Subcutaneous abdominal adipose tissue (tissue), 5 donors: Measurements from ENCODE around the gene FUCA1.
"Not testable (repeated sequence)": the region's sequence is repeated elsewhere in the genome, so short reads cannot be mapped to it uniquely, and the experiment has no call there.

ENCODE experiments used
- H3K27ac ChIP-seq: one replicate; pipeline ENCODE4 v1.7.0; 2013; ENCODE audit warnings: low read depth, mild to moderate bottlenecking, inconsistent platforms, low read length, moderate library complexity
- H3K27me3 ChIP-seq, 5 donors: one replicate each; pipeline ENCODE4 v1.7.0; 2013; ENCODE audit warnings: low read length in 5 of 5, inconsistent platforms in 1 of 5; ENCODE audit not compliant: control insufficient read depth in 5 of 5, insufficient read depth in 4 of 5
- H3K36me3 ChIP-seq, 5 donors: one replicate each; pipeline ENCODE4 v1.7.0; 2013; ENCODE audit warnings: low read length in 5 of 5; ENCODE audit not compliant: control insufficient read depth in 5 of 5, insufficient read depth in 5 of 5
- H3K4me1 ChIP-seq, 5 donors: one replicate each; pipeline ENCODE4 v1.7.0; 2013; ENCODE audit warnings: low read length in 5 of 5, mild to moderate bottlenecking in 3 of 5, moderate library complexity in 1 of 5; ENCODE audit not compliant: control insufficient read depth in 5 of 5, insufficient read depth in 5 of 5
- H3K4me3 ChIP-seq, 5 donors: one replicate each; pipeline ENCODE4 v1.7.0; 2013; ENCODE audit warnings: low read length in 5 of 5, low read depth in 1 of 5
- H3K9ac ChIP-seq, 5 donors: one replicate each; pipeline ENCODE4 v1.7.0; 2013; ENCODE audit warnings: low read length in 5 of 5, mild to moderate bottlenecking in 4 of 5, moderate library complexity in 3 of 5
- H3K9me3 ChIP-seq, 5 donors: one replicate each; pipeline ENCODE4 v1.7.0; 2013; ENCODE audit warnings: low read length in 5 of 5; ENCODE audit not compliant: control insufficient read depth in 5 of 5
- donor health status: healthy.
- donor health status: healthy.
- donor health status: healthy.
- donor health status: healthy.
- donor health status: healthy.

FUCA1 gene

GRCh38 chr1:23848673-23849616 lies 19.1 kb downstream of the FUCA1 start:
- peaks cover 16 to 36% (median 27%) of the 10 kb centered on the region in 5 donors for H3K36me3 ChIP-seq
- H3K27ac ChIP-seq, result no peak overlapping the region

DNA sequence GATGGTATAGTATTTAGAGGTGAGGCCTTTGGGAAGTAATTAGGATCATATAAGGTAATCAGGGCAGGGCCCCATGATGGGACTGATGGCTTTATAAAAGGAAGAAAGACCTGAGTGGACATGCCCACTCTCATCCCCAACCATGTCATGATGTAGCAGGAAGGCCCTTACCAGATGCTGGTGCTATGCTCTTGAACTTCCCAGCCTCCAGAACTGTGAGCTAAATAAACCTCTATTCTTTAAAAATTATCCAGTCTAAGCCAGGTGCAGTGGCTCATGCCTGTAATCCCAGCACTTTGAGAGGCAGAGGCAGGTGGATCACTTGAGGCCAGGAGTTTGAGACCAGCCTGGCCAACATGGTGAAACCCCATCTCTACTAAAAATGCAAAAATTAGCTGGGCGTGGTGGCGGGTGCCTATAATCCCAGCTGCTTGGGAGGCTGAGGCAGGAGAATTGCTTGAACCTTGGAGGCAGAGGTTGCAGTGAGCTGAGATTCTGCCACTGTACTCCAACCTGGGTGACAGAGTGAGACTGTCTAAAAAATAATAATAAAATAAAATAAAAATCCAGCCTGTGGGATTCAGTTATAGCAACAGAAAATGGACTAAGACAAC lies 20.5 kb downstream of the FUCA1 start:
- H3K4me3 ChIP-seq, H3K27ac ChIP-seq, H3K9ac ChIP-seq, H3K27me3 ChIP-seq, H3K9me3 ChIP-seq, H3K4me1 ChIP-seq: not testable (repeated sequence)
- H3K36me3 ChIP-seq, result peaks cover 16 to 36% (median 27%) of the 10 kb centered on the region in 5 donors

More at GRCh38 chr1:23848673-23849616, 19.1 kb downstream of the FUCA1 start:
- Histone ChIP-seq H3K9ac (no peak overlapping the region), H3K27me3 (no peaks in the 10 kb centered on the region), H3K9me3 (no peaks in the 10 kb centered on the region), H3K4me1 (no peaks in the 10 kb centered on the region), H3K4me3 (no peak overlapping the region)

DNA sequence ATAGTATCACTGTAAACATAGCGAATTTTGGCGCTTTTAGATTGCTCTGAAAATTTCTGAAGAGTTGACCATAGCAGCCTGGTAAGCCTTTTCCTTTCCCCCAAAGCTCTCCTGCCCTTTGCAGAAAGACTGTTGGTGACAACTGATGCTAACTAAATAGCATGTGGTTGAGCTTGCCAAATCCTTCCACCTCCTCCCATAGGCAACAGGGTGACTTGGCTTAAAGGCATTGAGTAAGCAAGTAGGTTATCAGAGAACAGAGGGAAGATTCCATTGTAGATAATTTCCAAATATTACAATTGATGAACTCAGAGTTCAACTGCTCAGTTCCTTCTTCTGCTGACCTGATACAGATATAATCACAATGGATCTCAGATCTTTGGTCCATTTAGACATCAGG lies 22.9 kb downstream of the FUCA1 start:
- H3K9me3 ChIP-seq, result no peaks in the 10 kb centered on the region
- no peak overlapping the region for H3K27ac ChIP-seq
- H3K27me3 ChIP-seq, result no peaks in the 10 kb centered on the region
- H3K36me3 ChIP-seq, result peaks cover 16 to 33% (median 27%) of the 10 kb centered on the region in 5 donors
- H3K9ac ChIP-seq, result no peak overlapping the region
- H3K4me3 ChIP-seq, result no peak overlapping the region
- H3K4me1 ChIP-seq, result no peaks in the 10 kb centered on the region

DNA sequence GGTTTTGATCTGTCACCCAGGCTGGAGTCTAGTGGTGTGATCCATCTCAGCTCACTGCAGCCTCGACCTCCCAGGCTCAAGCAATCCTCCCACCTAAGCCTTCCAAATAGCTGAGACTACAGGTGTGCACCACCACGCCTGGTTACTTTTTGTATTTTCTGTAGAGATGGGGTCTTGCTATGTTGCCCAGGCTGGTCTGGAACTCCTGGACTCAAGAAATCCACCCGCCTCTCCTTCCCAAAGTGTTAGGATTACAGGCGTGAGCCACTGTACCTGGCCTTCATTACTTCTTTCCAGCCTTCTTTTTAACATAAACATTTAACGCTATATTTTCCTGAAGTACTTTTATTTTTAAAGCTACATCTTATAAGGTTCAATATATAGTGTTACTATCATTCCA lies 24.4 kb downstream of the FUCA1 start:
- no peak overlapping the region for H3K27ac ChIP-seq
- no peaks in the 10 kb centered on the region for H3K27me3 ChIP-seq
- H3K36me3 ChIP-seq, result peaks cover 15 to 30% (median 25%) of the 10 kb centered on the region in 5 donors
- no peaks in the 10 kb centered on the region for H3K9me3 ChIP-seq
- H3K4me3 ChIP-seq, result no peak overlapping the region
- H3K9ac ChIP-seq, result no peak overlapping the region
- H3K4me1 ChIP-seq, result peaks cover 0 to 4% (median 3%) of the 10 kb centered on the region in 5 donors

GRCh38 chr1:23838401-23838866 lies 29.7 kb downstream of the FUCA1 start:
- H3K27me3 ChIP-seq, result peaks cover 0 to 4% (median 0%) of the 10 kb centered on the region in 5 donors
- H3K9ac ChIP-seq, result peak overlapping the region in 4 of 5 donors; percentile 30 to 57 (median 54)
- peak overlapping the region; percentile 52 to 69 (median 56) for H3K4me3 ChIP-seq
- peaks cover 3 to 12% (median 10%) of the 10 kb centered on the region in 5 donors for H3K4me1 ChIP-seq
- H3K27ac ChIP-seq, result no peak overlapping the region
- no peaks in the 10 kb centered on the region for H3K9me3 ChIP-seq
- H3K36me3 ChIP-seq, result no peaks in the 10 kb centered on the region

DNA sequence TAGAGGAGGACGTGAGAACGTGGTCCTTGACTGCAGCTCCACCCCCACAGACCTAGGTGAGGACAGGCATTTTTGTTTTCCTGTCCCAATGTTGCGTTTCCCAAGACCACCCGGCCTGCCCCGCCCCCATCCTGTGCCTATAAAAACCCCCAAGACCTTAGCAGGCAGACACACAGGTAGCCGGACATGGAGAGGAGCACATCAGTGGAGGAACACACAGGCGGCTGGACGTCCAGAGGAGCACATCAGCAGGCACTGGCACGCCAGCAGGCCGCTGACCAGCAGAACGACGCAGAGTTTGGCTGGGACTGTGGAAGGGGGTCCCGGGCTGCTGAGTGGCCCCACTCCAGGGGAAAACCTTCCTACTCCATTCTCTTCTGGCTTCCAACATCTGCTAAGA lies 30.2 kb downstream of the FUCA1 start:
- Histone ChIP-seq H3K4me3 (peak overlapping the region; percentile 44 to 69 (median 56)), H3K36me3 (no peaks in the 10 kb centered on the region), H3K27me3 (peaks cover 0 to 4% (median 0%) of the 10 kb centered on the region in 5 donors), H3K4me1 (peaks cover 3 to 12% (median 10%) of the 10 kb centered on the region in 5 donors), H3K9me3 (no peaks in the 10 kb centered on the region), H3K27ac (no peak overlapping the region), H3K9ac (peak overlapping the region in 2 of 5 donors; percentile 30 to 52)

- H3K27me3 ChIP-seq, result peaks cover 0 to 4% (median 0%) of the 10 kb centered on the region in 5 donors
- H3K27ac ChIP-seq, result no peak overlapping the region
- H3K9me3 ChIP-seq, result no peaks in the 10 kb centered on the region
- no peaks in the 10 kb centered on the region for H3K36me3 ChIP-seq
- no peak overlapping the region for H3K9ac ChIP-seq
- H3K4me1 ChIP-seq, result peaks cover 3 to 12% (median 10%) of the 10 kb centered on the region in 5 donors
- H3K4me3 ChIP-seq, result no peak overlapping the region
Observed at GRCh38 chr1:23836037-23836436, 32.1 kb downstream of the FUCA1 start.

GRCh38 chr1:23834156-23834555 lies 33.9 kb downstream of the FUCA1 start:
- not testable (repeated sequence) for H3K9ac ChIP-seq, H3K4me3 ChIP-seq, H3K27ac ChIP-seq, H3K36me3 ChIP-seq, H3K27me3 ChIP-seq, H3K9me3 ChIP-seq
- H3K4me1 ChIP-seq, result peaks cover 3 to 12% (median 10%) of the 10 kb centered on the region in 5 donors

GRCh38 chr1:23827717-23828116 lies 40.4 kb downstream of the FUCA1 start:
- H3K4me3 ChIP-seq, result no peak overlapping the region
- no peak overlapping the region for H3K27ac ChIP-seq
- H3K27me3 ChIP-seq, result no peaks in the 10 kb centered on the region
- peaks cover 6 to 17% (median 13%) of the 10 kb centered on the region in 5 donors for H3K4me1 ChIP-seq
- no peaks in the 10 kb centered on the region for H3K36me3 ChIP-seq
- H3K9ac ChIP-seq, result no peak overlapping the region
- no peaks in the 10 kb centered on the region for H3K9me3 ChIP-seq

- H3K27me3 ChIP-seq, H3K9me3 ChIP-seq, H3K36me3 ChIP-seq, H3K9ac ChIP-seq, H3K4me3 ChIP-seq, H3K27ac ChIP-seq: not testable (repeated sequence)
- peaks cover 6 to 17% (median 13%) of the 10 kb centered on the region in 5 donors for H3K4me1 ChIP-seq
Observed at GRCh38 chr1:23826590-23826989, 41.5 kb downstream of the FUCA1 start.
